ENCODE measurements around the gene ENTR1. TPM values are rescaled to one million over a fixed set of nuclear protein-coding genes. Genes with fewer than 3 reads are reported as not detected.

The ENTR1 gene
- total RNA-seq, 4 donors from 2014 or later = 37.4 to 93.0 (median 49.7) TPM

GRCh38 chr9:136393531-136393930, 16.9 kb downstream of the ENTR1 start:
- no peak overlapping the region for H3K4me3 ChIP-seq
- peaks cover 89% of the 10 kb centered on the region for H3K36me3 ChIP-seq
- peaks cover 2% of the 10 kb centered on the region for H3K4me1 ChIP-seq
- H3K9me3 ChIP-seq = no peaks in the 10 kb centered on the region
- no peak overlapping the region for H3K27ac ChIP-seq
- WGBS = 80% methylated on average over 2 of the region's 17 CpGs
- H3K27me3 ChIP-seq = no peaks in the 10 kb centered on the region
- no peak for DNase-seq (ENCODE audit: low spot score in 2 of 2)
- no peak for TF ChIP-seq CTCF (IDR thresholded peaks at IDR 0.05)
- no peak for TF ChIP-seq EP300 (IDR thresholded peaks at IDR 0.05)
- no peak for TF ChIP-seq POLR2A (IDR thresholded peaks at IDR 0.05)
- no peak for TF ChIP-seq POLR2AphosphoS5 (IDR thresholded peaks at IDR 0.05)

- H3K27ac ChIP-seq = no peak overlapping the region
- H3K4me3 ChIP-seq = no peak overlapping the region
- H3K9me3 ChIP-seq = no peaks in the 10 kb centered on the region
- H3K4me1 ChIP-seq = no peaks in the 10 kb centered on the region
- H3K36me3 ChIP-seq = peaks cover 96% of the 10 kb centered on the region
- TF ChIP-seq CTCF (IDR thresholded peaks at IDR 0.05) = no peak
- no peak for TF ChIP-seq POLR2AphosphoS5 (IDR thresholded peaks at IDR 0.05)
- TF ChIP-seq EP300 (IDR thresholded peaks at IDR 0.05) = no peak
- no peak for TF ChIP-seq POLR2A (IDR thresholded peaks at IDR 0.05)
- 81% methylated on average over 8 of the region's 21 CpGs for WGBS
- no peaks in the 10 kb centered on the region for H3K27me3 ChIP-seq
- peak in 1 of 2 donors; percentile 57 for DNase-seq (ENCODE audit: low spot score in 2 of 2)
Measured at GRCh38 chr9:136392538-136393449, 17.6 kb downstream of the ENTR1 start.

GRCh38 chr9:136391737-136392537, 18.5 kb downstream of the ENTR1 start:
- H3K4me1 ChIP-seq = no peaks in the 10 kb centered on the region
- H3K27ac ChIP-seq = no peak overlapping the region
- H3K27me3 ChIP-seq = no peaks in the 10 kb centered on the region
- H3K36me3 ChIP-seq = peaks cover 98% of the 10 kb centered on the region
- H3K4me3 ChIP-seq = no peak overlapping the region
- TF ChIP-seq CTCF (IDR thresholded peaks at IDR 0.05) (no peak), EP300 (IDR thresholded peaks at IDR 0.05) (no peak), POLR2AphosphoS5 (IDR thresholded peaks at IDR 0.05) (no peak), POLR2A (IDR thresholded peaks at IDR 0.05) (no peak)
- DNase-seq (ENCODE audit: low spot score in 2 of 2) = no peak
- H3K9me3 ChIP-seq = no peaks in the 10 kb centered on the region
- WGBS = 83% methylated on average over 22 of the region's 28 CpGs

- Histone ChIP-seq H3K9me3 (no peaks in the 10 kb centered on the region), H3K27me3 (no peaks in the 10 kb centered on the region), H3K4me3 (no peak overlapping the region), H3K27ac (no peak overlapping the region), H3K4me1 (no peaks in the 10 kb centered on the region), H3K36me3 (peaks cover 91% of the 10 kb centered on the region)
- no peak for DNase-seq (ENCODE audit: low spot score in 2 of 2)
- TF ChIP-seq POLR2A (IDR thresholded peaks at IDR 0.05) (no peak), CTCF (IDR thresholded peaks at IDR 0.05) (no peak), POLR2AphosphoS5 (IDR thresholded peaks at IDR 0.05) (no peak), EP300 (IDR thresholded peaks at IDR 0.05) (no peak)
- 87% methylated on average over 8 of the region's 14 CpGs for WGBS
Measured at GRCh38 chr9:136389396-136389795, 21.0 kb downstream of the ENTR1 start.

GRCh38 chr9:136387217-136387616, 23.2 kb downstream of the ENTR1 start:
- H3K36me3 ChIP-seq = peaks cover 89% of the 10 kb centered on the region
- TF ChIP-seq POLR2AphosphoS5 (IDR thresholded peaks at IDR 0.05) (no peak), POLR2A (IDR thresholded peaks at IDR 0.05) (no peak), CTCF (IDR thresholded peaks at IDR 0.05) (no peak), EP300 (IDR thresholded peaks at IDR 0.05) (no peak)
- no peak for DNase-seq (ENCODE audit: low spot score in 2 of 2)
- H3K9me3 ChIP-seq = no peaks in the 10 kb centered on the region
- H3K27me3 ChIP-seq = no peaks in the 10 kb centered on the region
- WGBS = 97% methylated on average over 19 of the region's 19 CpGs
- no peak overlapping the region for H3K4me3 ChIP-seq
- H3K4me1 ChIP-seq = no peaks in the 10 kb centered on the region
- no peak overlapping the region for H3K27ac ChIP-seq
